Gastrocnemius medialis (tissue), 4 donors: ENCODE data around the gene BNC2.

Experiments
- POLR2A ChIP-seq, 2 donors: fragments of 450-650 bp; IDR thresholded peaks; one replicate each; pipeline ENCODE4 v1.6.1; 2017; ENCODE audit warnings: antibody characterized with exemption in 2 of 2, mild to moderate bottlenecking in 2 of 2, moderate library complexity in 2 of 2
- TF ChIP-seq, protein P1 (sequence below), 5 experiments: fragments of 450-650 bp in 3 of 5; fragments of 200-600 bp in 2 of 5; sonication (generic) in 2 of 5; IDR thresholded peaks in 4 of 5; conservative IDR thresholded peaks in 1 of 5; 1 replicate in 4 of 5; 2 replicates in 1 of 5; pipeline ENCODE4 v1.5.1; 2016 to 2019; ENCODE audit warnings: antibody characterized with exemption in 5 of 5, mild to moderate bottlenecking in 3 of 5, moderate library complexity in 3 of 5

DNA sequence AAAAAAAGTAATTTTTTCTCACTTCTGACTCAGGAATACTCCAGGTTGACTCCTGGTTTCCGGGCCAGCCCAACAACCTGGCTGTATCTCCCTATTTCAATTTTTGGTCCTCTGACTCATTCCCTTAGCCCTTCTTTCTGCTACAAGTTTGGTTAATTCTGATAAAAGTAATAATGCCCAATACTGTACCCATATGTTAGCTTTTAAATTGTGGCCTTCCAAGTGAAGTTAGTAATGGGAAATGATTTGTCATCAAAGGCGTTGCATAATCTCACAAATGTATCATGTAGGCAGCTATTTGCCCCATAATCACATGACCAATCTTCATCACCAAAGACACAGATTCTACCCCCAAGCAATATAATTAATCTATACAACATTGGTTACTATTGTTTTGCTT is 31.1 kb upstream of the BNC2 start:
- TF ChIP-seq POLR2A (IDR thresholded peaks at IDR 0.05), result no peak
- TF ChIP-seq, protein P1, sequence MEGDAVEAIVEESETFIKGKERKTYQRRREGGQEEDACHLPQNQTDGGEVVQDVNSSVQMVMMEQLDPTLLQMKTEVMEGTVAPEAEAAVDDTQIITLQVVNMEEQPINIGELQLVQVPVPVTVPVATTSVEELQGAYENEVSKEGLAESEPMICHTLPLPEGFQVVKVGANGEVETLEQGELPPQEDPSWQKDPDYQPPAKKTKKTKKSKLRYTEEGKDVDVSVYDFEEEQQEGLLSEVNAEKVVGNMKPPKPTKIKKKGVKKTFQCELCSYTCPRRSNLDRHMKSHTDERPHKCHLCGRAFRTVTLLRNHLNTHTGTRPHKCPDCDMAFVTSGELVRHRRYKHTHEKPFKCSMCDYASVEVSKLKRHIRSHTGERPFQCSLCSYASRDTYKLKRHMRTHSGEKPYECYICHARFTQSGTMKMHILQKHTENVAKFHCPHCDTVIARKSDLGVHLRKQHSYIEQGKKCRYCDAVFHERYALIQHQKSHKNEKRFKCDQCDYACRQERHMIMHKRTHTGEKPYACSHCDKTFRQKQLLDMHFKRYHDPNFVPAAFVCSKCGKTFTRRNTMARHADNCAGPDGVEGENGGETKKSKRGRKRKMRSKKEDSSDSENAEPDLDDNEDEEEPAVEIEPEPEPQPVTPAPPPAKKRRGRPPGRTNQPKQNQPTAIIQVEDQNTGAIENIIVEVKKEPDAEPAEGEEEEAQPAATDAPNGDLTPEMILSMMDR (IDR thresholded peaks at IDR 0.05 in 4 of 5, conservative IDR thresholded peaks at IDR 0.05 in 1 of 5), result no peak
